GDM1 (cell line): Measurements from ENCODE around the gene MACROH2A2.

Experiments
- DNase-seq: peaks from one replicate; lab custom pipeline; 2025; lab: John Stamatoyannopoulos, UW

Gene MACROH2A2

DNA sequence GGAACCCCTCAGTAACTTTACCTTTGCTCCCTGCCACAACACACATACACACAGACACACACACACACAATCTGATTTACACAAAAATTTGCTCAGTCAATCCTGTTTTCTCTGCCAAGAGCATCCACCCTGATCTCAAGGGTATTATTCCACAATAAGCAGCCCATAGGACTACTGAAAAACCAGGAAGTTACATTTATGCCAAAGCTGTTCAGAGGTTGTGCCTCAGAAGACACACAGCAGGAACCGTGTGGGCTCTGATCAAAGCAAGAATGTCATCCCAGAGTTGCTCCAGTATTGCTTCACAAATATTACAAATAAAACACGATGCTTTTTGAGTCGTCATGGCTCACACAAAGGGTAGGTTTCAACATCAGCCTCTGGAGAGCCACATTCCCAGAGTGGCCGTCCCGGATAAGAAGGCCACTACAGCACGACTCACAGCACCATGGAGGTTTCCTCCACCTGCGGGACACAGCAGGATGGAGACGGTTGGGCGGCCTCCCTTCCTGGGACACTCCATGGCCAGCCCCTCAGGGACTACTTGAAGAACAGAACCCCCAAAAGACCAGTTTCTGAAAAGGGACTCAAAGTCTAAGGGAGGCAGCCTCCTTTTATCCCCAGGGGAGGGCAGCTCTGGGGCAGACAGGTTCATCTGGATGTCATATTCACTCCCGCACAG lies 78.4 kb downstream of the MACROH2A2 start:
- no peak for DNase-seq

DNA sequence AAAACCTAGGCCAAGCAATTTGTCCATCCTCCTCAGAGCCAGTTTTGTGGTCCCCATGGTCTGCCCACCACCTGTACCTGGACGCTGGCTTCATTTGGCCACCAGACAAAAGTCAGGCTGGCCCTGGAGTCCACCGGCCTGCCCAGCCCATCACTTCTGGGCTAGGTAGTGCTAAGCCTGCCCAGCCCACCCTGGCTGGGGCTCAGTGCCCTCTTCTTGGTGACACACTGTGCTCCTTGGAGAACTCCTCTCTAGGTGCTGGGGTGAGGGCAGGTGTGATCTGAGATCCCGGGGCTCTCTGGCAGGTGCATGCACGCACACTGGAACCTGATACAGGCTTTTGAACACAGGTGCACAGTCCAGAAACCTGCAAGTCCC lies 78.9 kb downstream of the MACROH2A2 start:
- DNase-seq, result no peak

DNA sequence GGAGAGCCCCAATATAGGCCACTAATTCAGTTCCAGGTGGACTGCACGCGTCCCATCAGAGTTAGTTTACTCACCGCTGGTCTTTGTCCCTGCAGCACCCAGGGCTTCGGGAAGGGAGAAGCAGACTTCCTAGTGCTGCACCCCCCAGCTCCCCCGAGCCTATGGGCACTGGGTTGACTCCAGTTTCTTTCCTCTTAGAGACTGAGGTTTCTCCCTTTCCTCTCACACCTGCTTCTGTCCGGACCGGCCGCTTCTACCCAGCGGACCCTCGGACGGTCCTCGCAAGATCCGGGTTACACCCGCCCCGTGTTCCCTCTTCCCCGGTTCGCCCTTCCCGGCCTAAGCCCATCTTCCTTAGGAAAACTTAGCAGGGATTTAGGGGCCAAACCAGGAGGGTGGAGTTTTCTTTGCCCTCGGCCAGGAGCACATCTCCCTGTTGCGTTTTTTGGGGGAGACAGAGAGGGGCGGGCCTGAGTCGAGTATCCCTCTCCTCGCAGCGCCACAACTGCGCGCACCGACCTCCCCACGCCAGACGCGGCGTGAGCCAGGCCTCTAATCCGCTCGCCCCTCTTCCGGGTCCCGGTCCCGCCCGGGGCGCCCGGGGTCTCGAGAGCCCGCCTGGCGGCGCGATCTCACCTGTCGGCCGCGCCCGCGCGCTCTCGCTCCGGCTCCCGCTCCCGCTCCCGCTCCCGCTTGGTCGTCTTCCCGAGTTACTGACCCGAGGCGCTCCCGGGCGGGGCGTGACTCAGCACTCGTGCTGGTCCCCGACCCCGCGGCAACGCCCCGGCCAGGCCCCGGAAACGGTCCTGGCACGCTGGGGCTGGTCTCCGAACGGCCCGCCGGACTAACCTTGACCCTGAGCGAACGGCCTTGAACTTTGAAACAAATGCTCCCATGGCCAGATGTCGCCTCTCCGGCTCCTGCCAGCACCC lies 79.7 kb downstream of the MACROH2A2 start, which contains the start of gene AIFM2:
Gene AIFM2 (minus strand): TSS at position 728 of the 932 bp plus-strand sequence. CDS start 8,741 bp downstream, outside the sequence.
- DNase-seq, result no peak

- no peak for DNase-seq
These were observed 82.4 kb downstream of the MACROH2A2 start for GRCh38 chr10:70135046-70135445.

- DNase-seq, result no peak
These were observed 83.0 kb downstream of the MACROH2A2 start for GRCh38 chr10:70135684-70136083.

- no peak for DNase-seq
These were observed 84.5 kb downstream of the MACROH2A2 start for GRCh38 chr10:70137135-70137534.

- DNase-seq, result no peak
These were observed 85.6 kb downstream of the MACROH2A2 start for GRCh38 chr10:70137927-70138883.

DNA sequence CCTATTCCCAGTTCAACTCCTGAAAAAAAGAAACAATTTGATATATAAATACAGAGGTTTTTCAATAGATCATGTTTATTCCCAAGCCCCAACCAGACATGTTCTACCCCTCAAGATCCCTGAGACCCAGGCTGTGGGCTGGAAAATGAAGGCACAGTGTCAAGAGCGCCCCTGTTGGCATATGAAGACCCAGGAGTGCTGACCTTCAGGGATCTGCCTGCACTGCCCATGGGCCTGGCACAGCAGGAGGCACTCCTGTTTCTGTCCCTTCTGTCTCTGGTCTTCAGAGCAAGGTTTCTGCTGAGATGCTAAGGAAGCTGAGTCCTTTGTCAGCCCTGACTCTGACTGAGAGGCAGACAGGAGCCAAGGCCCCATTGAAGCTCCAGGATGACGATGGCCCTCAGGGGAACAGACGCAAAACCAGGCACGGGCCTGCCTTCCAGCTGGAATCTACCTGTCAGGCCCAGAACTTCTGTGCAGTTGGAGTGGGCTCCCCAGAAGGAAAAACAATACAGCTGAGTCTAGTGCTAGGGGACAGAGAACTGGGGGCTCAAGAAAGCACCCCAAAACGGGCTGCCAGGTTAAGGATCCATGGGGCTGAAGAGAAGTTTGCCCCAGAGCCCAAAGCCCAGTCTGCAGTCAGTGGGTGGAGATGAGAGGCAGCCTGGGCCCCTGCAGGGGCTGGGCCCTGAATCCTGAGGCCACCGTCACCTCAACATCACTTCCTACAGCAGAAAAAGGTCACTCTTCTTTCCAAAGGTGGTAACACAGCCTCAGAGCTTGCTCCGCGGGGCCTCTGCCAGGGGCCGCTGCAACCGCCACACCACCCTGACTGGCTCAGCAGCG lies 86.7 kb downstream of the MACROH2A2 start:
- DNase-seq, result no peak

DNA sequence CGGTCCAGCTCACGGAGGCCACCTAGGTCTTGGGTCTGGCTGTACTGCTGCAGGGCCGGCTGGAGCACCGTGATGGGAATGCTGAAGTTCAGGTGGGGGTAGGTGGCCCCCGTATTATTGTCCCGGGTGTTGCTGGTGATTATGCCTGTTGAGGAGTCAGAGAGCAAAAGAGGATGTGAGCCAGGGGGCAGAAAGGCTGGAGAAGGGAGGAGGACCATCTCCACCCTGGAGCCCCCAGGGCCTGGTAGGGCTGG lies 87.3 kb downstream of the MACROH2A2 start:
- DNase-seq, result no peak

- no peak for DNase-seq
These were observed 87.7 kb downstream of the MACROH2A2 start for GRCh38 chr10:70140297-70140696.

DNA sequence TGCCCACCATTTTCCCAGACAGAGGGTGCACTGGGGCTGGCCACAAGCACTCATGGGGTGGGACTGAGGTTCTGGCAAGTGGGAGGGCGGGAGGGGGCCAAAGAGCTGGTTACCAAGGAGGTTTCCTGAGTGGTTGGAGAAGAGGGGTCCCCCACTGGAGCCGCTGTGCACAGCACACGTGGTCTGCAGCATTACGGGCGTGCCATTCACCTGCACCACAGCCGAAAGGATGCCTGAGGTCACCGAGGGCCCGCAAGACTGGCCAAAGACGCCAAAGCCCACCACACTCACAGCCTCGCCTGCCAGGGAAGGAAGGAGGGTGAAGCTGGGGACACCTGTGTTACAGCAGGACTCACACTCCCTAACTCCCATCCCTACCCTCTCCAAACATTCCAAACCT lies 89.9 kb downstream of the MACROH2A2 start:
- DNase-seq, result no peak

- no peak for DNase-seq
These were observed 91.9 kb downstream of the MACROH2A2 start for GRCh38 chr10:70144372-70145110.

GRCh38 chr10:70145166-70145665 lies 92.6 kb downstream of the MACROH2A2 start:
- DNase-seq, result no peak

DNA sequence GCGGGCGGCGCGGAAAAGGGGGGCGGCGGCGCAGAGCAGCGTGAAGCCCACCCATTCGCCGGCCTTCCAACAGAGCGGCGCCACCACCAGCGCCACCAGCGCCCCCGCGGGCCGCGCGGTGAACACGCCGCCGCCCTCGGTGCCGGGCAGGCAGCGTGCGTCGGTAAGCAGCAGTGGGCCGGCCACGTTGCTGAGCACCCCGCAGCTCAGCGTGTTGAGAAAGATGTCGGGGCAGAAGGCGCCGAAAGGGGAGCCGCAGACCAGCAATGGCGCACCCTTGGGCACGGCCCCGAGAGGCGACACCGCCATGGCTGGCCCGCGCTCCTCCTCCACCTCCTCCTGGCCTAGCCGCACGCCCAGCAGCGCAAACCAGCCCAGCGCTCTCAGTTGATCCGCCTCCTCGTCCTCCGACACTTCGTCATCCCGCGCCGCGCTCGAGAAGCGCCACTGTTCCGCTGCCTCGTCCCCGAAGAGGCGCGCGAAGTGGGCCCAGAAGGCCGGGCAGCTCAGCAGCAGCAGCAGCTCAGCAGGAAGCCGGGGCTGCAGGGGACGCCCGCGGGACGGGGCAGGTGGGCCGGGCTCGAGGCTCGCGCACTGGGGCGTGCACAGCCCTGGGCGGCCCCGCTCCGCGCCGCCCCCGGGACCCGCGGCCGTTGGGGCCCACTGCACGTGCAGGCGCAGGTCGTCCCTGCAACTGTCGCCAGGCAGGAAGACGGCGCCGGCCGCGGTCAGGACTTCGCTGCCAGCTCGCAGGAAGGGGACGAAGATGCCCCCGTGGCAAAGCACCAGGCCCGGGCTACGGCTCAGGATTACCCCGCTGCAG lies 93.2 kb downstream of the MACROH2A2 start:
- DNase-seq, result peak; percentile 62

DNA sequence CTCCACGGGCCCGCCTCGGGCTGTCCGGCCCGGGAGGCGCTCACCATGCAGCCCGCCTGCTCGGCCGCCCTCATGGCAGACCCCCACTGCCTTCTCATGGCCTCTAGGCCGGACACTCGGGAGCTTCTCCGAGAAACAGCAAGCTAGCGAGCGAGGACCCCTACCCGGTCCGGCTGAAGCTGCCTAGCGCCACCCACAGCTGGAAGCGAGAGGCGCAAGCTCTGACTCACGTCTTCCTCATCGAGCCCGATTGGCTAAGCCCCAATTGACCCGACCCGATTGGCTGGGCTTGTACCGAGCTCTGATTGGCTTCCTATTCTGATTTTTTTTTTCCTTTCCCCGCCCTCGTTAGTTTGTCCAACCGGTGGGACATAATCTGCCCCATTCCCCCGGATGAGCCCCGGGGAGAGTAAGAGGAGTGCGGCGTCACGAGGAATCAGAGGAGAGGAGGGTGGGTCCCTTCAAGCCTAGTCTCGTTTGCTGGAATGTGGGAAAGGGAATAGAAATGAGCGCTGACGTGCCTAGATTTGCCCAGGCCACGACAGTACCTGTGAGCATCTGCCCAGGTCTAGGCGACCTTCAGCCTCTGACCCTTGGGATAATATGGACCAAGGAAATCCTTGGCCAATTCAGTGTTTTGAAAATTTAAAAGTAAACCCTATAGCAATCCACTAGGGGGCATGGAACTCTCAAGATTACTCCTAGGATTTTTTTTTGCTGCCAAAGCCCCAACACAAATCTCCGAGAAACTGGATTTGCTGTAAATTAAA lies 94.0 kb downstream of the MACROH2A2 start, which contains the start of gene TYSND1:
Gene TYSND1 (minus strand): TSS at position 212 of the 770 bp plus-strand sequence. CDS start 114 bp downstream, at position 98.
- peak; percentile 95 for DNase-seq

- DNase-seq, result no peak
These were observed 94.6 kb downstream of the MACROH2A2 start for GRCh38 chr10:70147259-70147625.

GRCh38 chr10:70148516-70148915 lies 95.9 kb downstream of the MACROH2A2 start:
- DNase-seq, result no peak

- no peak for DNase-seq
These were observed 102.7 kb downstream of the MACROH2A2 start for GRCh38 chr10:70155255-70155838.
